ENCODE results near the gene CAPG.
"Not testable (repeated sequence)": the region's sequence is repeated elsewhere in the genome, so short reads cannot be mapped to it uniquely, and the experiment has no call there.

Gene CAPG, protein sequence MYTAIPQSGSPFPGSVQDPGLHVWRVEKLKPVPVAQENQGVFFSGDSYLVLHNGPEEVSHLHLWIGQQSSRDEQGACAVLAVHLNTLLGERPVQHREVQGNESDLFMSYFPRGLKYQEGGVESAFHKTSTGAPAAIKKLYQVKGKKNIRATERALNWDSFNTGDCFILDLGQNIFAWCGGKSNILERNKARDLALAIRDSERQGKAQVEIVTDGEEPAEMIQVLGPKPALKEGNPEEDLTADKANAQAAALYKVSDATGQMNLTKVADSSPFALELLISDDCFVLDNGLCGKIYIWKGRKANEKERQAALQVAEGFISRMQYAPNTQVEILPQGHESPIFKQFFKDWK

DNA sequence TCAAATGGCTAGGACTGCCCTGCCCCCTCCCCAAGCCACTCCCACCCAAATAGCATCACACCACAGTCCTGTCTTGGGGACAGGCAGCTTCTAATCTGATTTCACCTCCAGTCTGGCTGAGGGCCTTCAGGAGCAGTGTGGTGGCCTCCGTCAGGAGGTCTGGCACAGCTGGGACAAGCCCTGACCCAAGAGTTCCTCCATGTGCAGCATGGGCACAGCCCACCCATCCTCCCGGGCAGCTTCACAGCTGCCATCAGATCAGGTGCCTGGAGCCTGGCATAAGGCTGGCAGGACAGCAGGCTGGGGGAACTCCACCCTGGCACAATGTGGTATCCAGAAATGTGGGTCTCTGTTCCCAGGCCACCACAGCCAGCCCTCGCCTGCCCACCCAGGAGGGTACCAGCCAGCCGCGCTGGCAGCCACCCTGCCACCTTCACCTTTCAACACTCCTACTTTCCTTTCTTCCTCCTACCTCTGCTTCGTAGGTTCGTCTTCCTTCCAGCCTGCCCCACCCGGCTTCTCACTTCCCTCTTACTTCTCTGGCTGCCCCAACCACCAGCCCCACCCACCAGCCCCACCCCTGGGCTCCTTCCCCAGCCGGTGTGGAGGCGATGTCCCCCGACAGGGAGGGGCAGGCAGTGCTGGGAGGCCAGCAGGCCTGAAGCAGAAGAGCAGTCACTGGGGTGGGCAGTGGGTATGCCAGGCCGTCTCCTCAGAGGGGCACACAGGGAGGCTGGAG is at the start of gene CAPG:
TSS of gene CAPG (minus strand) at position 522 of the 739 bp plus-strand sequence. CDS start 8,221 bp downstream, outside the sequence.
- DNase-seq (ENCODE audit: low read depth in 3 of 3), result peak in 1 of 3 experiments; percentile 46

DNA sequence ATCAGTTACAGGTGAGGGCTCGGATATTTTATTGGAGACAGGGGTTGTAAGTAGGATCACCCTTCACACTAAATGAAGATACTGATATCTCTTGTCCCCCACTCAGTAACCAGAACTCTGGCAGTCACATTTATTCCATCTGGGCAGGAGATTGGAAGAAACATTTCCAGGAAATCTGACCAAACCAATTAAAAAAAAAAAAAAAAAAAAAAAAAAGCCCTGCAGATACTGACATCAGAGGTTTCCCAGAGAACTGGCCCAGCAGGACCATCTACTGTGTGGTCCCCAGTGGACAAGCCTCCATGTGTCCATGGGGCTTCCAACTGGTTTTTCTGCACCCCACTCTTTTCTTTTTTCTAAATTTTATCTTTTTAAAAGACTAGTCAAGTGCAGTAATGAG is 49.6 kb upstream of the CAPG start:
- DNase-seq (ENCODE audit: low read depth in 3 of 3), result no peak

DNA sequence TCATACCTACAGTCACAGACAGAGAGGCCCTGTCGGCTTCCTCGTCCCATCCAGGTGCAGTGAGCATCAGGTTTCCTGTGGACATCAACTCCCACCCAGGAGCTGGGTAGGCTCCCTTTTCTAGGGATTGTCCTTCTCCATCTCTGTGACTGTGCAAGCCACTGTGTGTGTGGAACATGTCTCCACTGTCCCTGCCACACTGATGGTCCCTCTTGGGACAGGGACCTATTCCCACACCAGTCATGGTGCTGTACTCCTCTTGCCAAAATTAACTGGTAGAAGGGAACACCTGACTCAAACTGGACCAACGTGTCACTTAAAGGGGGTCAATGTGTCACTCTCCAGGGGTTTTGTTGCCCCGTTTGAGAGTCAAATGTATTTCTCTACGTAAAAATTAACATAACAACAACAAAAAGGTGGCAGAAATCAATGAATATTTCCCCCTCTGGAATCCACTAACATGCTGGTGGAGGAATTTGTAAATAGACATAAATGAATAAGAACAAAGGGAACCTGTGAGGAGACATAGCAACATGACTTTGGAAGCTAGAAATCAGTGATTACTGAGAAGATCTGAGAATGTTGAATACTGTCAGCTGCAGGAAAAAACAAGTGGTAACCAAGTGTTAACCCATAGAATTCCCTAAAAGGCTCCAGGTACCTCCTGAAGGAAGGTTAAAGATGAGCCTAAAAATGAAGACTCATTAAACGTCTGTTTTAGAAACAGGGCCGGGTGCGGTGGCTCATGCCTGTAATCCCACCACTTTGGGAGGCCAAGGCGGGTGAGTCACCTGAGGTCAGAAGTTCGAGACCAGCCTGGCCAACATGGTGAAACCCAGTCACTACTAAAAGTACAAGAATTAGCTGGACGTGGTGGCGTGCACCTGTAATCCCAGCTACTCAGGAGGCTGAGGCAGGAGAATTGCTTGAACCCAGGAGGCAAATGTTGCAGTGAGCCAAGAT is 48.7 kb upstream of the CAPG start:
- no peak for DNase-seq (ENCODE audit: low read depth in 3 of 3)

DNA sequence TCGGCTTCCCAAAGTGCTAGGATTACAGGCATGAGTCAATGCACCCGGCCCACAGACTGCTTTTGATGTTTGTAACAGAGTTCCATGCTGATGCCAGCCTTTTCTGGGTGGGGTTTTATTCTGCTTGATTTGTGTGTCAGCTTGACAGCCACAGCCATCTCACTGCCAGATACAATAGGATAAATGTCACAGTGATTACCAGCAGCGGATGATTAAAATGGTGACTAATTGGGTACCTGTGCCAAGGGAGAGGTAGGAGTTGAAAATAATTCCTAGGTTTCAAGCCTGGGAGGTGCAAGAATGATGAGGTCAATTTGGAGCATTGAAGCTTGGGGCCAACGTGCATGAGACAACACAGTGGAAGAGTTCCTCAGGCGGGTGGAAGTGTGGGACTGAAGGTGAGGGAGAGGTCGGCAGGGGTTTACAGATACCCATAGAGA is 47.7 kb upstream of the CAPG start:
- DNase-seq (ENCODE audit: low read depth in 3 of 3), result no peak

DNA sequence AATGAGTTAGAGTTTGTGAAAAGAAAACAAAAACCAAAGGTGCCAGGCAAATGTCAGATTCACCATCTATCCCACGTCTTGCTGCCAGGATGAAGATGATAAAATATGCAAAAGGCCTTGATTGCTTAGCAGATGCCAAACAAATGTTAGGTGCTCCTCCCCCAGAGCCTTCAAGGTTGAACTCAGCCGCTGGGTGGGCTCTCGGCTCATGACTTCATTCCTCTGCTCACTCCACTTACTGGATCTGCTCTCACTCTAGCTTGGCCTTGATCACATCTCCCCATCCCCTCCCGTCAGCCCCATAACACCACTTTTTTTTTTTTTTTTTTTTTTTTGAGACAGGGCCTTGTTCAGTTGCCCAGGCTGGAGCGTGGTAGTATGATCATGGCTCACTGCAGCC is 46.9 kb upstream of the CAPG start:
- no peak for DNase-seq (ENCODE audit: low read depth in 3 of 3)

DNA sequence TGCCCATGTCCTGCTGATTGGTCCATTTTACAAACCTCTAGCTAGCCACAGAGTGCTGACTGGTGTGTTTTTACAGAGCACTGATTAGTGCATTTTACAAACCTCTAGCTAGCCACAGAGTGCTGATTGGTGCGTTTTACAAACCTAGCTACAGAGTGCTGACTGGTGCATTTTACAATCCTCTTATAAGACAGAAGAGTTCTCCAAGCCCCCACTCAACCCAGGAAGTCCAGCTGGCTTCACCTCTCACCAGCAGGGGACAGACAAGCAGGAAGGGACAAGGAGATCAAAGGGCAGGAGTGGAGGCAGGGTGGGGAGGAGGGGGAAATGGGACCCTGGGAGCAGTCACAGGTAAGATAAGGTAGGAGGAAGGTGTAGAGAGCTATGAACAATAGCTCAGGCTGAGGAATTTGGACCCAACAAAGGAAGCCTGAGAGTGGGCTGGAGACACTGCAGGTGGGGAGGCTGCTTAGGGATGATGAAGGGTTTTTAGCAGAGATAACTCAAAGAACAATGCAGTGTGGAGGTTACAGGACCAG is 45.5 kb upstream of the CAPG start:
- no peak for DNase-seq (ENCODE audit: low read depth in 3 of 3)

DNA sequence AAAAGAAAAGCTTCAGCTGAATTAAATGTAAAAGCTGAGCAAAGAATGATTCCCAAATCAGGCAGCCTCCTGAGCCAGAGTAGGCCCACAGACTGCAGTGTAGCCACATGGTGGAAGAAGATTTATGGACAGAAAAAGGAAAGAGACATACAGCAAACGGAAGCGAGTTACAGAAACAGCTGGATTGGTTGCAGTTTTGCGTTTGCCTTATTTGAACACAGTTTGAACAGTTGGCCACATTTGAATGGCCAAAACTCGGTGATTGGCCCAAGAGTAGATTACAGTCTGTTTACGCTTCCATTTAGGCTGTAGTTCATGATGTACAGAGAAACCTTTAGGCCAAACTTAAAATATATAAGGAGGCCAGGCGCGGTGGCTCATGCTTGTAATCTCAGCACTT is 43.4 kb upstream of the CAPG start:
- DNase-seq (ENCODE audit: low read depth in 3 of 3), result no peak

DNA sequence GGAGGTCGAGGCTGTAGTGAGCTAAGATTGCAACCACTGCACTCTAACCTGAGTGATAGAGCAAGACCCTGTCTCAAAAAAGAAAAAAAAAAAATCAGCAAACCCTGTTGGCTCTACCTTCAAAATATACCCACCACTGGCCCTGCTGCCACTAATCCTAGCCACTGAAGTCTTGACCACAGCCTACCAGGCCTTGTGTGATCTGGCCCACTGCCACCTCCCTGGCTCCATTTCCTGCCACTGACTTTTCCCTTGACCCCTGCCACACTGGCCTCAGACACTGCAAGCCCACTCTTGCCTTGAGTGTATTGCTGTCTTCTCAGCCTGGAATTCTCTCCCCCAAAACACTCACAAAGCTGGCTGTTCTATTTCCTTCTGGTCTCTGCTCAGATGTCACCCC is 42.1 kb upstream of the CAPG start:
- DNase-seq (ENCODE audit: low read depth in 3 of 3), result no peak

DNA sequence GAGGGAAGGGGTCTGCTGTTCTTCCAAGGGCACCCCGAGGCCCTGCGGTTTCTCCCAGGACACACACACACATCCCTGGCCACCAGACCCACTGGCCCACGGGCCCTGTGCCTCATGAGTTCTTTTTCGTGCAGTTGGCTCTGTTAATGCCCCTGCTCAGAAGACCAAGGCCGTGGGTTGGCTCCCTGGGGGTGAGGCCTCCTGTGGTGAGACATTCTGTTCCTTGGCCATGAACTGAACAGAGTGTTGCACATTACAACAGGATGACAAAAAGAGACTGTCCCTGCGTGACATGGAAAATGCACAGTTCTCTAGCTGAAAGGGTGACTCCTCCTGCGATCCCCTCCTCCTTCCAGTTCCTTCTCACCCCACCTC is 39.0 kb upstream of the CAPG start:
- no peak for DNase-seq (ENCODE audit: low read depth in 3 of 3)

DNA sequence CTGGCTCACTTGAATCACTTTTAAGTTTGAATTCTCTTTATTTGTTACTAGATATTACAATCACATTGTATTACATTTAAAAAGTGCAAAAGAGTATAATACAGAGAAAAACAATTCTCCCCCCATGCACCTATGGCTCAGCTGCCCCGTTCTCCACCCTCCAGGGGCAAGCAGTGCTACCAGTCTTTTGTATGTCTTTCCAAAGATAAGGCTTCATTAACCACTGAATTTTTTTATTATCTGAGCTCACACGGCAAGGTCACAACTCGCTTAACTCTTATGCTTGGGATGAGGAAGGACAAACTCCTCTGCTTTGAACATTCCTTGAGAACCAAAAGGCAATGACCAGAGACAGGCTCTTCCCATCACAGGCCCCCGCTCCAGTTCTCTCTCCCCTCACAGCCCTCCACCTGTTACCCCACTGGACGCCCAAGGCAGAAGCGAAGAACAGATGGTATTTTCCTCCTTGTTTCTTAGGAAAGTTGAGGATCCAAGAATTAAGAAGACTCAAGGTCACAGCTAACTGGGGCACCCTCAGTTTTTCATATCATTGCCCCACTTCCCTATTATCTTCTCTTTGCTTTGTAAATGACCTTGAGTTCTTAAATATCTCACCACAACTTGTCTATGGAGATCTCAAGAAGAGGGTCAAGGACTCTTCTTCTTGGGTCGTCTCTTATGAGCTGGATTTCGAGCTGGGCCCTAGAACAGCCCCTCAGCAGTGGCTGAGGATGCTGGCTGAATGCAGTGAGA is 38.5 kb upstream of the CAPG start:
- DNase-seq (ENCODE audit: low read depth in 3 of 3), result no peak

DNA sequence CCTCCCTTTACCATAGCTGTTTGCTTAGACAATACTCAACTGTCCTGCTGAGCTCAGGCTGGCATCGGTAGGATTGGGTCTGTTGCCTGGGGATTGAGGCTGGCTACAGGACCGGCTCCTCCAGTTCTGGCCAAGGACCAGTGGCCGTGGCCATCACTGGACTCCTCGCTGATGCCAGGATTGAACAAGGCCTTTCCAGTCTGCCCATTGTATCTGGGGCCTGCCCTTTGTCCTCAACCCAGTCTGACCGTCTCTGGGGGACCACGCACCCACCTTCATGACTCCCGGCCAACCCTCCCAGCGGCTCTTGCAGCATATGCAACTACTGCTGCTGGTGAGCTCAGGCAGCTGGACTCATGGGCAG is 37.0 kb upstream of the CAPG start:
- DNase-seq (ENCODE audit: low read depth in 3 of 3), result no peak

DNA sequence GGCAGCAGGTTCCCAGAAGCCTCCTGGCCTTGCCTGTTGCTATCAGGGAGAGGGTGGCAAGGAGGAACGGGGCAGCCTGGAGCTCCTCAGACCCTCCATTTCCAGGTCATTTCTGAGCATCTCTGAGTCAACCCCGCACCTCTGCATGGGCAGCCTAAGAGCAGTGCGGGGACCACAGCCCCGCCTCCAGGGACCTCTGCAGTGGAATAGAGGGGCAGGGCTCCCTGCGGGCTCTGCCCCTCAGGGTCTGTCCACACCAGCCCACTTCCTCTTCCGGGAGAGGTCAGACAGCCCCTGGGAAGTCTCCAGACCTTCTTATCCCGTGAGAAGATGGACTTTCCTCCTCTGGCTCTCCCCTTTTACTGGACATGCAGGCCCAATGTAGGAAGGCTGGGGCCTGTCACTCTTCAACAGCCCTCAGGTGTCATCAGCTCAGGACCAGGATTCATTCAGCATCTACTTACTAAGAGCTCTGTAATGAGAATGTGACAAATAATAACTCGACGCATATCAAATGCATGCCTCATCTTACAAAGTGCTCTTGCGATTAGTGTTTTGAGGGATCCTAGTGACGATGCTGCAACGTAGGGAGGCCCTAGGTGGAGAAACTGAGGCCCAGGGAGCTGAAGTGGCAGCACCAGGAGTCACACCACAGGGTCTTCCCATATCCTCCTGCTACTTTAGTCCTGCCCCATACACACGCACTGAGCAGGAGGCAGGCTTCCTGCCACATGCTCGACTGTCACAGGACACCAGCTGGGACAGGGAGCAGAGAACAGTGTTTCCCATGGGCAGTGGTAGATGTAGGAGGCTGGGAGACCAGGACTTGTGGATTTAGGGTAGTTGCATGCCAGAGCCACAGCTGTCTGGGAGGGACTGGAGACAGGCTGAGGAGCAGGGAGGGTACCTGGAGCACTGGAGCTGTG is 36.4 kb upstream of the CAPG start:
- no peak for DNase-seq (ENCODE audit: low read depth in 3 of 3)

DNA sequence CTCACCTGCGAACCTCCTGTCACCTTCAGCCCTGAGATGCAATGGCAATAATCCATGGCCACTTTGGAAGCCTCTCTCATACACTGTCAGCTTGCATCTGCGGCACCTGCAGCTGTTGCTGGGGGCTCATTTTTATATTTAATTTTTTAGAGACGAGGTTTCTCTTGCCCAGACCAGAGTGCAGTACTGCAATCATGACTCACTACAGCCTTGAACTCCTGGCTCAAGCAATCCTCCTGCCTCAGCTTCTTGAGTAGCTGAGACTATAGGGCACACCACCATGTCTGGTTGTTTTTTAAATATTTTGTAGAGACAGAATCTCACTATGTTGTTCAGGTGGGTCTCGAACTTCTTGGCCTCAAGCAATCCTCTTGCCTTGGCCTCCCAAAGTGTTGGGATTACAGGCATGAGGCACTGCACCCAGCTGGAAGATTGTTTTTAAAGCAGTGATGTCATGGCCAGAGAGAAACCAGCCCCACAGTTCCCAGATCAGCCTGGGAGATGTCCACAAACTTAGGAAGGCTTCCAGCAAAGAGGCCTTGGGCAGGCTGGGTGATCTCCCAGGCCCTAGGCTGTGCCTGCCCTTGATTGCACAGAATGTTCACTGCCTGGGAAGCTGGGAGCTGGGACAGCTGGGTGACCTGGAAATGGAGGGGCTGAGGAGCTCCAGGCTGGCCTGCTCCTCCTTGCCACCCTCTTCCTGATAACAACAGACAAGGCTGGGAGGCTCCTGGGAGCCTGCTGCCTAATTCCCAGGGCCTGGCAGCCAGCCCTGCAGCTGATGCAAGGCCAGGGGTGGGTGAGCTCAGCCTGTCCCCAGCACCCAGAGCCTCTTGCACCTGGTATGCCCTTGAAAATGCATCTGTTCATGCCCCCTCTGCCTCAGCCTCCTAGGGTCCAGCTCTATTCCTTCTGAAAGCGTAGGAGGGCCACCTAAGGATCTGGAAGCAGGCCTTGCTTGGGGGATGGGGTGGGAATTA is 35.4 kb upstream of the CAPG start:
- DNase-seq (ENCODE audit: low read depth in 3 of 3), result no peak

DNA sequence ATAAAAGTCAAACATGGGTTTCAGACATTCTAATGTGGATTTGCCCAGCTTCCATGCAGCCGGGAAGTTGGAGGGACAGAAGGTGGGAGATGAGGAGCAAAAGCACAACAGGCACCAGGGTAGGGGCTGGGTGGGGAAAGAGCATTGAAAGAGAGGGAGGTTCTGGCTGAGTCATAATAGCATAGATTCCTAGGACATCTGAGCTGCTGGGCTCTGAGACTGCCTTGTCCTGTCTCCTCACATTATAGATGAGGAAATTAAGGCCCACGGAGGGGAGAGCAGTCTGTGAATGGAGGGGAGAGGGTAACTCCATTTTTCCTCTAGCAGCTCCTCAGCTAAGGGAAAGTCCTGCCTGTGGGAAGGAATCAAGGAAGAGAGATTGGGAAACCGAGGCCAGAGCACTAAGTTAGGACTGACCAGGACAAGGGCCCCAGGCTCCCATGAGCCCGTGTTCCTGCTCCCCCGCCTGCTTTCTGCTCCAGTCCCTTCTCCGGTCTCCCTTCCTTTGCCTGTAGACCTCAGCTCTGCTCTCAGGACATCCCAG is 34.5 kb upstream of the CAPG start:
- DNase-seq (ENCODE audit: low read depth in 3 of 3), result no peak

DNA sequence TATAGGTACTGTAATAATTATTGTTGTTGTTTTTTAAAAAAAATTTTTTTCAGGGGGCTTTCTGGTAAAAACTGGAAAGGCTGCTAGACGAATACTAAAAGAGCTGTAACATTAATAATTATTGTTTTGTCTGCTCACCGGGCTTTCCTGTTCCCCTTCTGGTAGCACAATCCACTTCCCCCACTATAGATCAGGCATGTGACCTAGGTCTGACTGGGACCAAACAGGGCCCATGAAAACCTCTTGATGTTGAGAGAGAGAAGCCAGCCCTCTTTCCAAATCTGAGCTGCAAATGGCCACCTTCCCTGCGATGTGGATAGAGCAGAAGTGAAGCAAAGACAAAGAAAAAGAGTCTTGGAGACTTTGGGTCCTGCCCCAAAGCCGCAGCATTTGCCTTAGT is 31.7 kb upstream of the CAPG start:
- DNase-seq (ENCODE audit: low read depth in 3 of 3), result no peak

DNA sequence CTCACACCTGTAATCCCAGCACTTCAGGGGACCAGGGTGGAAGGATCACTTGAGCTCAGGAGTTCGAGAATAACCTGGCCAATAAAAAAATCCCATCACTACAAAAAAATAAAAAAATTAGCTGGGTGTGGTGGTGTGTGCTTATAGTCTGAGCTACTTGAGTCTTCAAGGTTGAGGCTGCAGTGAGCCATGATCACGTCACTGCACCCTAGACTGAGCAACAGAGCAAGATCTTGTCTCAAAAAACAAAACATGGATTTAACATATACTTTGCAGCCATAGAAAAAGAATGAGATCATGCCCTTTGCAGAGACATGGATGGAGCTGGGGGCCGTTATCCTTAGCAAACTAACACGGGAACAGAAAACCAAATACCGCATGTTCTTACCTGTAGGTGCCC is 30.6 kb upstream of the CAPG start:
- DNase-seq (ENCODE audit: low read depth in 3 of 3), result no peak

DNA sequence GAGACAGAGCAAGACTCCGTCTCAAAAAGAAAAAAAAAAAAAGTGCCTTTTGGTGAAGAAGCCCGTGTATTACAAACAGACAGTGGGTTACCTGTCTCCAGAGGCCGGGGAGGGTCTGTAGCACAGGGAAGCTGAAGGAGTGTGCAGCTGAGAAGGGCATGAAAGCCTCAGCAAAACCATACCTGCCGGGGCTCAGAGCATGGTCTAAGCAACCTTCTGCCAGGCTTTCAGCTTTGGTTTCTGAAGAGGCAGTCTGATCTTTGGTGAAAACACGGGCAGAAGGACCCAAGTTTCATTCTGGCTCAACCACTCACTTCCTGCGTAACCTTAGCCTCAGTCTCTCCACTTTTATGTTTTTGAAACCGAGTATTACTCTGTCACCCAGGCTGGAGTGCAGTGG is 29.8 kb upstream of the CAPG start:
- DNase-seq (ENCODE audit: low read depth in 3 of 3), result no peak

DNA sequence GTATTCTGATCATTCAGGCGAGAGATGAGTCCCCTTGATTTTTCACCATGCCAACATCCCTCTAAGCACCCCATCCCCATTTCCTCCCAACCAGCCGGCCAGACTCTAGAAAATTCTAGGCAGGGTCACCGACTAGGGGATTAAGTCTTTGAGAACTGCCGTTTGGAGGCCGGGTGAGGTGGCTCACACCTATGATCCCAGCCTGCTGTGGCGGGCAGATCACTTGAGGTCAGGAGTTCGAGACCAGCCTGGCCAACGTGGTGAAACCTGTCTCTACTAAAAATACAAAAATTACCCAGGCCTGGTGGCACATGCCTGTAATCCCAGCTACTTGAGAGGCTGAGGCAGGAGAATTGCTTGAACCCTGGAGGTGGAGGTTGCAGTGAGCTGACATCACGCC is 29.4 kb upstream of the CAPG start:
- not testable (repeated sequence) for DNase-seq (ENCODE audit: low read depth in 3 of 3)

DNA sequence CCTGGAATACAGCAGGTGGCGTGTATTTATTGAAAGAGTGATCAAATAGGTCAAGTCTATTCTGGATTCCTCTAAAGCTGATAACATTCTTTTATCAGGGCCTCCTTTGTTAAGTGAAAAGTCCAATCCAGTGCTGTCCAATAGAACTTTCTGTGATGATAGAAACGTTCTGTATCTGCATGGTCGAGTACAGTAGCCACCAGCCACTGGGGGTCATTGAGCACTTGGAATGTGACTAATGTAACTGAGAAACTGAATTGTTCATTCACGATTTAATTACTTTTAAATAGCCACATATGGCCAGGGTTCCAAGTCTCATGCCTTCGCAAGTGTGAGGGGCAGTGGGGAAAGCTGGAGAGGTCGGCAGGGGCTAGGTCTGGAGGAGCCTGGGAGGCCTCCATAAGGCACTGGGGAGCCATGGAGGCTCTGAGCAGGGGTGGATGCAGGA is 28.9 kb upstream of the CAPG start:
- DNase-seq (ENCODE audit: low read depth in 3 of 3), result no peak

Measured in stimulated activated CD4-positive, alpha-beta T cell treated with anti-CD3 and anti-CD28 coated beads, TNF-alpha, amount 100 ng/mL, for 24 hours (primary cell).